Smooth muscle cell (in vitro differentiated cells): Measurements from ENCODE around the gene PYCARD. TPM values are rescaled to one million over a fixed set of nuclear protein-coding genes. Genes with fewer than 3 reads are reported as not detected.

ENCODE experiments used
- DNase-seq: peaks from one replicate; lab custom pipeline; 2025; ENCODE audit not compliant: unreplicated experiment; lab: John Stamatoyannopoulos, UW
- H2AFZ ChIP-seq: fragments of 200-600 bp; sonication (generic); 2 replicates; pipeline ENCODE4 v1.6.0; 2016; ENCODE audit warnings: antibody characterized with exemption, low read depth, mild to moderate bottlenecking
- H3F3A ChIP-seq: fragments of 200-600 bp; sonication (generic); 2 replicates; pipeline ENCODE4 v1.6.0; 2017; ENCODE audit warnings: antibody characterized with exemption, low read depth
- H3K27ac ChIP-seq: fragments of 200-600 bp; sonication (generic); 2 replicates; pipeline ENCODE4 v1.5.1; 2016; ENCODE audit warnings: low read depth, mild to moderate bottlenecking
- H3K27me3 ChIP-seq: fragments of 200-600 bp; sonication (generic); 2 replicates; pipeline ENCODE4 v1.6.1; 2016; ENCODE audit warnings: low read depth, mild to moderate bottlenecking
- H3K36me3 ChIP-seq: fragments of 200-600 bp; sonication (generic); 2 replicates; pipeline ENCODE4 v1.5.1; 2016; ENCODE audit warnings: low read depth
- H3K4me1 ChIP-seq: fragments of 200-600 bp; sonication (generic); 2 replicates; pipeline ENCODE4 v1.5.1; 2016; ENCODE audit warnings: low read depth
- H3K4me2 ChIP-seq: fragments of 200-600 bp; sonication (generic); 2 replicates; pipeline ENCODE4 v1.6.0; 2016; ENCODE audit warnings: mild to moderate bottlenecking
- H3K4me3 ChIP-seq: fragments of 200-600 bp; sonication (generic); 2 replicates; pipeline ENCODE4 v1.5.1; 2016; ENCODE audit warnings: mild to moderate bottlenecking
- H3K79me2 ChIP-seq: fragments of 200-600 bp; sonication (generic); 2 replicates; pipeline ENCODE4 v1.6.0; 2016; ENCODE audit warnings: low read depth, mild to moderate bottlenecking
- H3K9ac ChIP-seq: fragments of 200-600 bp; sonication (generic); 2 replicates; pipeline ENCODE4 v1.6.0; 2016; ENCODE audit warnings: low read depth
- H3K9me3 ChIP-seq: fragments of 200-600 bp; sonication (generic); replicated peaks from 2 replicates; pipeline ENCODE4 v1.5.1; 2016; ENCODE audit warnings: low read depth
- H4K20me1 ChIP-seq: fragments of 200-600 bp; sonication (generic); 2 replicates; pipeline ENCODE4 v1.6.0; 2016; ENCODE audit warnings: low read depth
- CTCF ChIP-seq: fragments of 200-600 bp; sonication (generic); IDR thresholded peaks from 2 replicates; pipeline ENCODE4 v1.5.1; 2017; ENCODE audit warnings: borderline replicate concordance, mild to moderate bottlenecking, antibody characterized with exemption; ENCODE audit not compliant: insufficient read depth, poor library complexity, severe bottlenecking
- whole genome bisulfite sequencing: methylation state at CpG from one replicate; pipeline ENCODE4 v1.1.7; 2016; ENCODE audit warnings: low lambda C conversion rate; 5-methylcytosine and 5-hydroxymethylcytosine counted together
- polyA plus RNA-seq: library from polyadenylated mRNA; unstranded; fragments of >200 nt; fragmentation: Nextera tagmentation; extraction: Ambion mirVana; gene quantifications from 2 replicates; pipeline ENCODE4 v1.2.1, GENCODE V29; 2016
- total RNA-seq: library from RNA; depleted of rRNA; stranded (reverse); fragments of >200 nt; gene quantifications from 2 replicates; pipeline ENCODE4 v1.2.3, GENCODE V29; 2014

Gene PYCARD
- total and polyA plus RNA-seq, 2 experiments from 2014 or later: 10.1 to 30.8 TPM

GRCh38 chr16:31242206-31242605 lies 39.6 kb upstream of the PYCARD start:
- Histone ChIP-seq H3K4me2 (no peak overlapping the region), H3K27ac (no peak overlapping the region), H2AFZ (no peak overlapping the region), H3K4me3 (no peak overlapping the region), H3K9ac (no peak overlapping the region), H4K20me1 (no peaks in the 10 kb centered on the region), H3K79me2 (no peaks in the 10 kb centered on the region), H3F3A (no peaks in the 10 kb centered on the region), H3K27me3 (peaks cover 8% of the 10 kb centered on the region), H3K4me1 (no peaks in the 10 kb centered on the region), H3K9me3 (no peaks in the 10 kb centered on the region), H3K36me3 (no peaks in the 10 kb centered on the region)
- WGBS: 74% methylated on average over 6 of the region's 6 CpGs
- no peak for TF ChIP-seq CTCF
- no peak for DNase-seq

- Histone ChIP-seq H3K9ac (no peak overlapping the region), H3K4me2 (no peak overlapping the region), H3K79me2 (no peaks in the 10 kb centered on the region), H3F3A (no peaks in the 10 kb centered on the region), H3K27me3 (no peaks in the 10 kb centered on the region), H3K4me1 (no peaks in the 10 kb centered on the region), H3K27ac (no peak overlapping the region), H2AFZ (no peak overlapping the region), H3K36me3 (no peaks in the 10 kb centered on the region), H3K4me3 (no peak overlapping the region), H4K20me1 (no peaks in the 10 kb centered on the region), H3K9me3 (peaks cover 3% of the 10 kb centered on the region)
- 92% methylated on average over 4 of the region's 4 CpGs for WGBS
- no peak for DNase-seq
- TF ChIP-seq CTCF: no peak
Measured at GRCh38 chr16:31238041-31238440, 35.5 kb upstream of the PYCARD start.

GRCh38 chr16:31229501-31229900 lies 26.9 kb upstream of the PYCARD start:
- Histone ChIP-seq H4K20me1 (no peaks in the 10 kb centered on the region), H3K27ac (no peak overlapping the region), H3K79me2 (no peaks in the 10 kb centered on the region), H3K4me2 (no peak overlapping the region), H3K9ac (no peak overlapping the region), H3K36me3 (no peaks in the 10 kb centered on the region), H3K4me1 (no peaks in the 10 kb centered on the region), H3K4me3 (no peak overlapping the region), H3K27me3 (no peaks in the 10 kb centered on the region), H2AFZ (no peak overlapping the region), H3K9me3 (no peaks in the 10 kb centered on the region), H3F3A (no peaks in the 10 kb centered on the region)
- no peak for TF ChIP-seq CTCF
- no peak for DNase-seq
- 92% methylated on average over 10 of the region's 10 CpGs for WGBS

- Histone ChIP-seq H3K79me2 (no peaks in the 10 kb centered on the region), H3K27ac (no peak overlapping the region), H3K4me1 (no peaks in the 10 kb centered on the region), H3K4me2 (no peak overlapping the region), H2AFZ (no peak overlapping the region), H3K36me3 (no peaks in the 10 kb centered on the region), H3K9me3 (no peaks in the 10 kb centered on the region), H3F3A (no peaks in the 10 kb centered on the region), H3K27me3 (no peaks in the 10 kb centered on the region), H4K20me1 (no peaks in the 10 kb centered on the region), H3K9ac (no peak overlapping the region), H3K4me3 (no peak overlapping the region)
- TF ChIP-seq CTCF: no peak
- no peak for DNase-seq
- WGBS: 99% methylated on average over 4 of the region's 4 CpGs
Measured at GRCh38 chr16:31228206-31228605, 25.6 kb upstream of the PYCARD start.
